Activated CD4-positive, CD25-positive, alpha-beta regulatory T cell treated with anti-CD3 and anti-CD28 coated beads, Interleukin-2, amount 50 U/mL, for 72 hours (primary cell): ENCODE data around the gene SGPL1.

Source experiments
- DNase-seq: peaks from one replicate; pipeline ENCODE4 v3.0.0; 2021

The SGPL1 gene

GRCh38 chr10:70781461-70782051 is 34.2 kb upstream of the SGPL1 start:
- DNase-seq, result no peak

GRCh38 chr10:70782086-70782745 is 33.5 kb upstream of the SGPL1 start:
- DNase-seq, result no peak

- DNase-seq, result no peak
Observed at GRCh38 chr10:70782746-70783680, 32.7 kb upstream of the SGPL1 start.

GRCh38 chr10:70784016-70784415 is 31.7 kb upstream of the SGPL1 start:
- no peak for DNase-seq

- DNase-seq, result no peak
Observed at GRCh38 chr10:70784471-70784870, 31.3 kb upstream of the SGPL1 start.

GRCh38 chr10:70785190-70785589 is 30.6 kb upstream of the SGPL1 start, which contains the start of gene TBATA:
Gene TBATA, minus strand, starts transcription at chr10:70785377. Its CDS starts 1,998 bp downstream, at chr10:70783379.
- no peak for DNase-seq

GRCh38 chr10:70786799-70787415 is 28.8 kb upstream of the SGPL1 start:
- no peak for DNase-seq

GRCh38 chr10:70791386-70792039 is 24.2 kb upstream of the SGPL1 start:
- DNase-seq, result no peak

GRCh38 chr10:70795613-70796012 is 20.1 kb upstream of the SGPL1 start:
- DNase-seq, result no peak

GRCh38 chr10:70797840-70798239 is 17.9 kb upstream of the SGPL1 start:
- no peak for DNase-seq

- DNase-seq, result no peak
Observed at GRCh38 chr10:70799124-70799523, 16.6 kb upstream of the SGPL1 start.

- no peak for DNase-seq
Observed at GRCh38 chr10:70801854-70802253, 13.9 kb upstream of the SGPL1 start.

- DNase-seq, result no peak
Observed at GRCh38 chr10:70803775-70804420, 11.8 kb upstream of the SGPL1 start.

- no peak for DNase-seq
Observed at GRCh38 chr10:70804421-70804808, 11.3 kb upstream of the SGPL1 start.

- DNase-seq, result no peak
Observed at GRCh38 chr10:70805619-70806215, 10.0 kb upstream of the SGPL1 start.

- no peak for DNase-seq
Observed at GRCh38 chr10:70806841-70807240, 8.9 kb upstream of the SGPL1 start.

GRCh38 chr10:70807556-70807955 is 8.2 kb upstream of the SGPL1 start:
- no peak for DNase-seq

- DNase-seq, result no peak
Observed at GRCh38 chr10:70809011-70809611, 6.6 kb upstream of the SGPL1 start.

GRCh38 chr10:70809726-70810125 is 6.0 kb upstream of the SGPL1 start:
- no peak for DNase-seq

GRCh38 chr10:70810967-70811366 is 4.8 kb upstream of the SGPL1 start:
- no peak for DNase-seq

GRCh38 chr10:70811881-70812280 is 3.9 kb upstream of the SGPL1 start:
- no peak for DNase-seq
